Duodenal mucosa (tissue), 2 donors: ENCODE data around the gene MDGA2.

Source experiments
- H3K27ac ChIP-seq: one replicate; pipeline ENCODE4 v1.7.0; 2013; ENCODE audit warnings: low read depth, low read length
- H3K27me3 ChIP-seq, 2 donors: one replicate each; pipeline ENCODE4 v1.7.0; 2013; ENCODE audit warnings: low read length in 2 of 2, control low read depth in 1 of 2; ENCODE audit not compliant: insufficient read depth in 2 of 2, control insufficient read depth in 1 of 2
- H3K36me3 ChIP-seq, 2 donors: one replicate each; pipeline ENCODE4 v1.7.0; 2013; ENCODE audit warnings: low read length in 2 of 2, control low read depth in 1 of 2; ENCODE audit not compliant: insufficient read depth in 2 of 2, control insufficient read depth in 1 of 2
- H3K4me1 ChIP-seq, 2 donors: one replicate each; pipeline ENCODE4 v1.7.0; 2013; ENCODE audit warnings: low read length in 2 of 2, control low read depth in 1 of 2; ENCODE audit not compliant: insufficient read depth in 2 of 2, control insufficient read depth in 1 of 2
- H3K4me3 ChIP-seq, 2 donors: one replicate each; pipeline ENCODE4 v1.7.0; 2013; ENCODE audit warnings: low read length in 2 of 2, low read depth in 1 of 2
- H3K9ac ChIP-seq, 2 donors: one replicate each; pipeline ENCODE4 v1.7.0; 2013; ENCODE audit warnings: low read length in 2 of 2, low read depth in 1 of 2
- H3K9me3 ChIP-seq, 2 donors: one replicate each; pipeline ENCODE4 v1.7.0; 2013; ENCODE audit warnings: low read length in 2 of 2, control low read depth in 1 of 2; ENCODE audit not compliant: control insufficient read depth in 1 of 2

Gene MDGA2

DNA sequence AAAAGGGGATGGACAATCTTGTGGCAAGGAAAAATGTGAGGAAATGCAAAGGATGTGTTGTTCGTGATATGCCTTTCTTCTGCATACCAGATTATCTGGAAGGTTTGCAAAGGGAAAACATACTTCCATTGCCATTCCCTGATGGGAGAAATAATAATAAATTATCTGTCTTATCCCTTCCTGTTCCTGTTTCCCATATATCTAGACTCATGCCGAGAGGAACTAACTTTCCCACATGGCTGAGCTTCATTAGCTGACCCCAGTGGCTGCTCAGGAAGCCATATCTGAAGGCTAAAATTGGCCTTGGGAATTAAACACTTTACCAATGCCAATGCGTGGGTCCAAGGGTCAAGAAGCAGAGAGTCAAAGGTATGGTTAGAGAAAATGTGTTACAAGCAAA lies 439.8 kb downstream of the MDGA2 start:
- Histone ChIP-seq H3K9me3 (no peaks in the 10 kb centered on the region), H3K36me3 (no peaks in the 10 kb centered on the region), H3K27ac (no peak overlapping the region), H3K4me3 (no peak overlapping the region), H3K4me1 (no peaks in the 10 kb centered on the region), H3K9ac (no peak overlapping the region), H3K27me3 (no peaks in the 10 kb centered on the region)

DNA sequence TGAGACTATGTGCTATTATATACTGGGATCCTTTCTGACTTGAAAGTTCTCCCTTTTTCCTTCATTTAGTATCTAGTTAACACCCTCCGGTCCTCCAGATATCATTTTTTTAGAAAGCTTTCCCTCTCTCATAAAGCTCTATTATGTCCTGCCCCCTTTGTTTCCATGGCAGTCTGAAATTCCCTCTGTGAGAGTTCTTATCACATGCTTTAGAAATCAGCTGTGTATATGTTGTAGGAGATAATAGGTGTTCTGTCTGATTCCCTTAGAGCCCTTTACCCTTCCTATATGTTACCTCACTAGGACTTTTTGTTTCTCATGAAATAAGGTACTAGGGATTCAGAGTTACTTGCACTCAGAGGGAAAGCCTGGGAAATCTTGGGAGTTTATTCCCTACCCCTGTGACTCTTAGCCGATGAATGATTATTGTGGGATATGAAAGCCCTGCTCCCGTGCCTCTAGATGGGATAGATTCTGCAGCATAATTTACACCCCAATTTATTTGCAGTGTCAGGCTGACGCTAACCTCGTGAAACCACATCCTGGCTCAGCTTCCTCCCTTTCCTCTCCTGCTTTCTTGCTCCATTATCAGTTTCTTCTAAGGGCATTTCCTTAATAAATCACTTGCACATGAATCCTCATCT lies 448.4 kb downstream of the MDGA2 start:
- Histone ChIP-seq H3K4me3 (no peak overlapping the region), H3K9ac (no peak overlapping the region), H3K4me1 (no peaks in the 10 kb centered on the region), H3K9me3 (no peaks in the 10 kb centered on the region), H3K27ac (no peak overlapping the region), H3K36me3 (no peaks in the 10 kb centered on the region), H3K27me3 (no peaks in the 10 kb centered on the region)

DNA sequence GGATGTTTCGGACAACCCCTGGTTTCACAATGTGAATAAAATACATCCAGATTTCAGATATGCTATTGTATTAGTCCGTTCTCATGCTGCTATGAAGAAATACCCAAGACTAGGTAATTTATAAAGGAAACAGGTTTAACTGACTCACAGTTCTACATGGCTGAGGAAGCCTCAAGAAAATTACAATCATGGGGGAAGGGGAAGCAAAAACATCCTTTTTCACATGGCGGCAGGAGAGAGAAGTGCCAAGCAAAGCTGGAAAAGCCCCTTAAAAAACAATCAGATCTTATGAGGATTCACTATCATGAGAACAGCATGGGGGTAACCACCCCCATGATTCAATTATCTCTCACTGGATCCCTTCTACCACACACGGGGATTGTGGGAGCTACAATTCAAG lies 451.7 kb downstream of the MDGA2 start:
- Histone ChIP-seq H3K9ac (no peak overlapping the region), H3K4me1 (no peaks in the 10 kb centered on the region), H3K4me3 (no peak overlapping the region), H3K36me3 (no peaks in the 10 kb centered on the region), H3K27ac (no peak overlapping the region), H3K27me3 (no peaks in the 10 kb centered on the region), H3K9me3 (no peaks in the 10 kb centered on the region)

DNA sequence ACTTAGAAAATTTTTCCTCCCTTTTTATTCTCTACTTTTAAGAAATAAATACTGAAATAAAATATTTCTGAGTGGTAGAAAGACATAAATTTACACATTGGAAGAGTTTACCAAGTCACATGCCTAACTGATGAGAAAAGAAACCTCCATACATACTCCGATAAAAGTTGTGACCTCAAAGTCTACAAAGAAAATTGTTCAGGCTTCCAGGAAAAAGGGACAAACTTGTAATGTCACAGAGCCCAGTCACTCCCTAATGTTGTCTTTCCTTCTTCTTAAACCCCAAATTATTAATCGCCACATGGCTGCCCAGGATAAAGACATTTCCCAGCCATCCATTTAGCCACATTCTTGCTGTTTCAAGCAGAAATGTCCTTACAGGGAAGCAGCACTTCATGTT lies 455.3 kb downstream of the MDGA2 start:
- no peak overlapping the region for H3K4me3 ChIP-seq
- H3K27ac ChIP-seq, result no peak overlapping the region
- H3K9me3 ChIP-seq, result no peaks in the 10 kb centered on the region
- no peaks in the 10 kb centered on the region for H3K36me3 ChIP-seq
- no peak overlapping the region for H3K9ac ChIP-seq
- H3K4me1 ChIP-seq, result no peaks in the 10 kb centered on the region
- H3K27me3 ChIP-seq, result no peaks in the 10 kb centered on the region

DNA sequence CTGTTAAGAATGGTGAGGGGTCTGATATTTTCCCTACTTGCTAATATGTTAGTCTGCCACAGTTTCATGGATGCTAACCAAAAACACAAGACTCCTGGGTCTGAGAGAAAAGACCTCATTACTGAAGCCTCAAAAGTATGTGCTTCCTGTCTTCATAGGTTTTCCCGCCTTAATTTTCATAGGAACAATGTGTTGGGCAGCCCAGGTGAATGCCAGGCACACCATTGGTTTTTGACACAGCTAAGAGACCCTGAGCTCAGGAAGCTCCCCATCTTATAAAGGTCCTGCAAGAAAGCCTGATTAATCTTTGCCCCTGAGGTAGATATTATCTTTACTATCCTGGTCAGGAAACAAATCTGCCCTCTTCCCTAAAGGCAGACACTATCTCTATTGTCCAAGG lies 464.1 kb downstream of the MDGA2 start:
- Histone ChIP-seq H3K4me1 (no peaks in the 10 kb centered on the region), H3K27me3 (no peaks in the 10 kb centered on the region), H3K27ac (no peak overlapping the region), H3K36me3 (no peaks in the 10 kb centered on the region), H3K9ac (no peak overlapping the region), H3K4me3 (no peak overlapping the region), H3K9me3 (no peaks in the 10 kb centered on the region)

GRCh38 chr14:47210099-47210498 lies 465.3 kb downstream of the MDGA2 start:
- Histone ChIP-seq H3K9ac (no peak overlapping the region), H3K4me3 (no peak overlapping the region), H3K27me3 (no peaks in the 10 kb centered on the region), H3K27ac (no peak overlapping the region), H3K4me1 (no peaks in the 10 kb centered on the region), H3K9me3 (no peaks in the 10 kb centered on the region), H3K36me3 (no peaks in the 10 kb centered on the region)

- Histone ChIP-seq H3K9ac (no peak overlapping the region), H3K27me3 (no peaks in the 10 kb centered on the region), H3K4me3 (no peak overlapping the region), H3K4me1 (no peaks in the 10 kb centered on the region), H3K36me3 (no peaks in the 10 kb centered on the region), H3K9me3 (no peaks in the 10 kb centered on the region), H3K27ac (no peak overlapping the region)
Observed at GRCh38 chr14:47208434-47208833, 467.0 kb downstream of the MDGA2 start.

DNA sequence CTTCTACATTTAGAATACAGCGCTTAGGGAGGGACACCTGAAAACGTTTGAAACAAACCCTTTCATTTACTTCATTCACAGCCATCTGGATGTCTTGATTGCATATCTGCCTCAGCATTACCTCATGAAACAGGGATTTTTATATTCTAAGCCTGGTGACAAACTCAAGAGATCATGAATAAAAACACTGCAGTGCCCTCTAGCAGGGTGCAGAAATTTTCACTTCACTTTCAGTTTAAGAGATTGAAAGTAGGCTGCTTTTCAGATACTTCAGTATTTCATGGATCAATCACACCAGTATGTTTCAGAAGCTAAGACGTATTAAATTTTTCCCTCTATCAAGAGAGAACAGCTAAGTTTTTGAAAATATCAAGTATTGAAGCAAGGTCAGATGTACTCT lies 467.8 kb downstream of the MDGA2 start:
- Histone ChIP-seq H3K27me3 (no peaks in the 10 kb centered on the region), H3K36me3 (no peaks in the 10 kb centered on the region), H3K27ac (no peak overlapping the region), H3K4me1 (no peaks in the 10 kb centered on the region), H3K4me3 (no peak overlapping the region), H3K9me3 (no peaks in the 10 kb centered on the region), H3K9ac (no peak overlapping the region)

DNA sequence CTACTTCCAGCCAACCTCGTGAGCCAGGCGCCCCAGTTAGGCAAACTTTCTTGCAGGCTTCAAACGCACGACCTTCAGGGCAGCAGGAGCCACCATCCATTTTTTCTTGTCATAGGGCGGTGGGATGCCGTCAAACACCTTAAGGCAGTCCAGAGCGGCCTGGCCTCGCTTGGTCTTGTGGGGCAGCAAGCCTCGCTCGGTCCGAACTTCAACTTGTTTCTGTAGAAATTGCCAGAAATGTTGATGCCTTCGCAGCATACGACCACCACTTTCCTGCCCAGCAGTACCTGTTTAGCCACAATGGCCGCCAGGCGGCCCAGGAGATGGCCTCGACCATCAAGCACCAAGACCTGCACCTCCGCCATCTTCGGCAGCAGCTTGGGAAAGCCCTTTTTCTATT lies 474.7 kb downstream of the MDGA2 start:
- no peaks in the 10 kb centered on the region for H3K36me3 ChIP-seq
- H3K9ac ChIP-seq, result no peak overlapping the region
- no peaks in the 10 kb centered on the region for H3K27me3 ChIP-seq
- no peaks in the 10 kb centered on the region for H3K9me3 ChIP-seq
- no peak overlapping the region for H3K4me3 ChIP-seq
- no peak overlapping the region for H3K27ac ChIP-seq
- no peaks in the 10 kb centered on the region for H3K4me1 ChIP-seq

DNA sequence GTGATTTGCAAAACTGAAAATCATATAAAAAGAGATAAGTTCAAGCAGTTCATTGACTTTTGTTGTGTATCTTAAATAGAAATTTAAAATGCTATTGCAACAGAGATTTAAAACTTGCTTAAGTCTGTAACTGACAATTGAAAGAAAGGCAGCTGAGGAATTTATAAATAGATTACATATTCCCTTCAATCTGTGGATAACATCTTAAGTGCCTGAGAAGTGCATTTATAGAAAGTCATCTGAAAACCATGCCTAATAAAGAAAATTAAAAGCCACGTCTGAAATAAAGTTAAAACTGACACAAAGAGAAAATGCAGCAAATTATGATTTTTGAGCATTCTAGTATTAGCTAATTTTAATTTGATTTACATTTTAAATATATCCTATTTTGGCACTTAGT lies 479.8 kb downstream of the MDGA2 start:
- no peak overlapping the region for H3K9ac ChIP-seq
- H3K9me3 ChIP-seq, result no peaks in the 10 kb centered on the region
- H3K4me3 ChIP-seq, result no peak overlapping the region
- no peaks in the 10 kb centered on the region for H3K36me3 ChIP-seq
- H3K27me3 ChIP-seq, result no peaks in the 10 kb centered on the region
- no peaks in the 10 kb centered on the region for H3K4me1 ChIP-seq
- no peak overlapping the region for H3K27ac ChIP-seq

DNA sequence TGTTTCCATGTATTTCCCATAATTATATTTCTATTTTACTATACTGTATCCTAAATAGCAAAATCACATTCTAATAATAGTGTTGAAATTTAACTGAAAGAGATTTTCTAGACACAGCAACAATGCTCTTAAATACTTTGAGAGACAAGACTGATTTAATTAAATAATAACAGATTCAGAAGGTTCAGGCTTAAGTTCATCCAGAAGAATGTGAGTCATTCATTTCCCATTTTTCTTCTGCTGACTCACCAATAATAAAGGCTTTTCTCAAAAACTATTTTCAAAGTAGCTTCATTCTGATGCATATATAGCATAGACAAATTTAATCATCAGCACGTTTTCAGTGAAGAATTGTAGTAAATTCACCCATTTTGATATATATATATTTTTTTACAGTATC lies 481.4 kb downstream of the MDGA2 start:
- no peak overlapping the region for H3K4me3 ChIP-seq
- H3K9me3 ChIP-seq, result no peaks in the 10 kb centered on the region
- no peak overlapping the region for H3K27ac ChIP-seq
- no peaks in the 10 kb centered on the region for H3K36me3 ChIP-seq
- no peaks in the 10 kb centered on the region for H3K4me1 ChIP-seq
- no peak overlapping the region for H3K9ac ChIP-seq
- H3K27me3 ChIP-seq, result no peaks in the 10 kb centered on the region
